SJSA1 (cell line): ENCODE data around the gene TMEM213. TPM values are rescaled to one million over a fixed set of nuclear protein-coding genes. Genes with fewer than 3 reads are reported as not detected.

Source experiments
- DNase-seq, 2 experiments: peaks; one replicate each; pipeline ENCODE4 v3.0.0-alpha.2; 2015 to 2020; ENCODE audit warnings: low spot score in 2 of 2, low read depth in 1 of 2
- H3K27ac ChIP-seq: fragments of 250-450 bp; sonication (Bioruptor Pico); 2 replicates; pipeline ENCODE4 v1.5.1; 2020; ENCODE audit warnings: mild to moderate bottlenecking, moderate library complexity
- H3K27me3 ChIP-seq: fragments of 250-450 bp; sonication (Bioruptor Pico); replicated peaks from 2 replicates; pipeline ENCODE4 v1.5.1; 2020; ENCODE audit warnings: mild to moderate bottlenecking, moderate library complexity
- H3K36me3 ChIP-seq: fragments of 250-450 bp; sonication (Bioruptor Pico); 2 replicates; pipeline ENCODE4 v1.5.1; 2020; ENCODE audit warnings: mild to moderate bottlenecking
- H3K4me1 ChIP-seq: fragments of 250-450 bp; sonication (Bioruptor Pico); replicated peaks from 2 replicates; pipeline ENCODE4 v1.6.1; 2021; ENCODE audit warnings: mild to moderate bottlenecking
- H3K4me3 ChIP-seq: fragments of 250-450 bp; sonication (Bioruptor Pico); 2 replicates; pipeline ENCODE4 v1.5.1; 2020; ENCODE audit warnings: mild to moderate bottlenecking
- H3K9me3 ChIP-seq: fragments of 250-450 bp; sonication (Bioruptor Pico); replicated peaks from 2 replicates; pipeline ENCODE4 v1.5.1; 2020; ENCODE audit warnings: mild to moderate bottlenecking
- total RNA-seq: library from RNA; depleted of rRNA; stranded (reverse); fragments of >200 nt; shearing (Covaris generic); gene quantifications from 2 replicates; pipeline ENCODE4 v1.2.3, GENCODE V29; 2014; rRNA removed

The TMEM213 gene
- total RNA-seq, result not detected in 2 replicates

- H3K36me3 ChIP-seq, result no peaks in the 10 kb centered on the region
- no peaks in the 10 kb centered on the region for H3K27me3 ChIP-seq
- no peaks in the 10 kb centered on the region for H3K9me3 ChIP-seq
- H3K27ac ChIP-seq, result no peak within 1 kb of the TSS
- H3K4me3 ChIP-seq, result no peak within 1 kb of the TSS
- no peak for DNase-seq
- H3K4me1 ChIP-seq, result no peaks in the 10 kb centered on the region
Observed at GRCh38 chr7:138797715-138798320, at the start of gene TMEM213, which contains the start of gene ATP6V0A4. TMEM213 (plus strand) TSS chr7:138797994; CDS start chr7:138798105, 111 bp downstream. ATP6V0A4 (minus strand) TSS chr7:138798196; CDS start chr7:138771247, 26,949 bp downstream.

GRCh38 chr7:138748666-138749065, 49.1 kb upstream of the TMEM213 start:
- Histone ChIP-seq H3K27ac (no peak overlapping the region), H3K9me3 (no peaks in the 10 kb centered on the region; the same call in 1 of the 2 replicates), H3K4me1 (no peaks in the 10 kb centered on the region), H3K36me3 (no peaks in the 10 kb centered on the region), H3K27me3 (no peaks in the 10 kb centered on the region), H3K4me3 (no peak overlapping the region)
- DNase-seq, result no peak

GRCh38 chr7:138749960-138750359, 47.8 kb upstream of the TMEM213 start:
- DNase-seq, result no peak

GRCh38 chr7:138750473-138750872, 47.3 kb upstream of the TMEM213 start:
- Histone ChIP-seq H3K9me3 (no peaks in the 10 kb centered on the region), H3K27me3 (no peaks in the 10 kb centered on the region), H3K4me3 (no peak overlapping the region), H3K4me1 (no peaks in the 10 kb centered on the region), H3K36me3 (no peaks in the 10 kb centered on the region), H3K27ac (no peak overlapping the region)
- DNase-seq, result no peak

More at GRCh38 chr7:138749960-138750359, 47.8 kb upstream of the TMEM213 start:
- H3K9me3 ChIP-seq, result no peaks in the 10 kb centered on the region; the same call in 1 of the 2 replicates
- no peak overlapping the region for H3K4me3 ChIP-seq
- H3K27me3 ChIP-seq, result no peaks in the 10 kb centered on the region
- no peaks in the 10 kb centered on the region for H3K4me1 ChIP-seq
- H3K36me3 ChIP-seq, result no peaks in the 10 kb centered on the region
- H3K27ac ChIP-seq, result no peak overlapping the region

- Histone ChIP-seq H3K4me1 (no peaks in the 10 kb centered on the region), H3K27me3 (no peaks in the 10 kb centered on the region), H3K9me3 (no peaks in the 10 kb centered on the region), H3K4me3 (no peak overlapping the region), H3K27ac (no peak overlapping the region), H3K36me3 (no peaks in the 10 kb centered on the region)
- no peak for DNase-seq
Observed at GRCh38 chr7:138750901-138751464, 46.8 kb upstream of the TMEM213 start.

GRCh38 chr7:138752518-138753149, 45.2 kb upstream of the TMEM213 start:
- Histone ChIP-seq H3K9me3 (no peaks in the 10 kb centered on the region), H3K36me3 (no peaks in the 10 kb centered on the region), H3K4me1 (no peaks in the 10 kb centered on the region), H3K4me3 (no peak overlapping the region), H3K27ac (no peak overlapping the region), H3K27me3 (no peaks in the 10 kb centered on the region)
- no peak for DNase-seq

- H3K4me3 ChIP-seq, result no peak overlapping the region
- H3K9me3 ChIP-seq, result no peaks in the 10 kb centered on the region
- H3K36me3 ChIP-seq, result no peaks in the 10 kb centered on the region
- no peak overlapping the region for H3K27ac ChIP-seq
- no peaks in the 10 kb centered on the region for H3K27me3 ChIP-seq
- DNase-seq, result no peak
- H3K4me1 ChIP-seq, result no peaks in the 10 kb centered on the region
Observed at GRCh38 chr7:138753150-138753518, 44.7 kb upstream of the TMEM213 start.

GRCh38 chr7:138753610-138754009, 44.2 kb upstream of the TMEM213 start:
- DNase-seq, result no peak
- Histone ChIP-seq H3K9me3 (no peaks in the 10 kb centered on the region), H3K36me3 (no peaks in the 10 kb centered on the region), H3K4me1 (no peaks in the 10 kb centered on the region), H3K27ac (no peak overlapping the region), H3K4me3 (no peak overlapping the region), H3K27me3 (no peaks in the 10 kb centered on the region)

GRCh38 chr7:138755331-138755747, 42.5 kb upstream of the TMEM213 start:
- H3K4me3 ChIP-seq, result no peak overlapping the region
- H3K27ac ChIP-seq, result no peak overlapping the region
- H3K9me3 ChIP-seq, result no peaks in the 10 kb centered on the region
- no peaks in the 10 kb centered on the region for H3K27me3 ChIP-seq
- DNase-seq, result no peak
- H3K36me3 ChIP-seq, result no peaks in the 10 kb centered on the region
- H3K4me1 ChIP-seq, result no peaks in the 10 kb centered on the region

- Histone ChIP-seq H3K4me1 (no peaks in the 10 kb centered on the region), H3K27ac (no peak overlapping the region), H3K4me3 (no peak overlapping the region), H3K27me3 (no peaks in the 10 kb centered on the region), H3K36me3 (no peaks in the 10 kb centered on the region), H3K9me3 (no peaks in the 10 kb centered on the region)
- DNase-seq, result no peak
Observed at GRCh38 chr7:138755842-138756590, 41.8 kb upstream of the TMEM213 start.

GRCh38 chr7:138756591-138757242, 41.1 kb upstream of the TMEM213 start:
- Histone ChIP-seq H3K36me3 (no peaks in the 10 kb centered on the region), H3K4me3 (no peak overlapping the region), H3K27me3 (no peaks in the 10 kb centered on the region), H3K27ac (no peak overlapping the region), H3K9me3 (no peaks in the 10 kb centered on the region), H3K4me1 (no peaks in the 10 kb centered on the region)
- DNase-seq, result no peak

- no peak overlapping the region for H3K27ac ChIP-seq
- no peaks in the 10 kb centered on the region for H3K4me1 ChIP-seq
- H3K36me3 ChIP-seq, result no peaks in the 10 kb centered on the region
- DNase-seq, result no peak
- H3K27me3 ChIP-seq, result no peaks in the 10 kb centered on the region
- H3K4me3 ChIP-seq, result no peak overlapping the region
- no peaks in the 10 kb centered on the region for H3K9me3 ChIP-seq
Observed at GRCh38 chr7:138768241-138768640, 29.6 kb upstream of the TMEM213 start.

- DNase-seq, result no peak
- no peaks in the 10 kb centered on the region for H3K27me3 ChIP-seq
- H3K27ac ChIP-seq, result no peak overlapping the region
- H3K9me3 ChIP-seq, result no peaks in the 10 kb centered on the region
- no peaks in the 10 kb centered on the region for H3K4me1 ChIP-seq
- no peaks in the 10 kb centered on the region for H3K36me3 ChIP-seq
- no peak overlapping the region for H3K4me3 ChIP-seq
Observed at GRCh38 chr7:138770904-138771303, 26.9 kb upstream of the TMEM213 start.
